ENCODE data around the gene NAALADL2. TPM values are rescaled to one million over a fixed set of nuclear protein-coding genes. Genes with fewer than 3 reads are reported as not detected.
A peak's percentile ranks its signal among the peaks of the same experiment; 100 is the strongest.
"Not testable (repeated sequence)": the region's sequence is repeated elsewhere in the genome, so short reads cannot be mapped to it uniquely, and the experiment has no call there.

Gene NAALADL2
- total RNA-seq, 1 donor from 2014 or later = 14.8 TPM

GRCh38 chr3:175129126-175129525, 270.0 kb downstream of the NAALADL2 start:
- no peak for DNase-seq (ENCODE audit: low read depth)

- DNase-seq (ENCODE audit: low read depth) = no peak
These were observed 270.4 kb downstream of the NAALADL2 start for GRCh38 chr3:175129571-175129970.

- not testable (repeated sequence) for DNase-seq (ENCODE audit: low read depth)
These were observed 272.7 kb downstream of the NAALADL2 start for GRCh38 chr3:175131866-175132265.

GRCh38 chr3:175132706-175133105, 273.6 kb downstream of the NAALADL2 start:
- DNase-seq (ENCODE audit: low read depth) = not testable (repeated sequence)

GRCh38 chr3:175144368-175144767, 285.2 kb downstream of the NAALADL2 start:
- DNase-seq (ENCODE audit: low read depth) = no peak

- peak; percentile 30 for DNase-seq (ENCODE audit: low read depth)
These were observed 287.1 kb downstream of the NAALADL2 start for GRCh38 chr3:175146258-175146657.

GRCh38 chr3:175149675-175150074, 290.5 kb downstream of the NAALADL2 start:
- peak; percentile 97 for DNase-seq (ENCODE audit: low read depth)

- DNase-seq (ENCODE audit: low read depth) = peak; percentile 83
These were observed 291.8 kb downstream of the NAALADL2 start for GRCh38 chr3:175150812-175151401.

- DNase-seq (ENCODE audit: low read depth) = no peak
These were observed 294.5 kb downstream of the NAALADL2 start for GRCh38 chr3:175153595-175153994.

GRCh38 chr3:175155172-175155571, 296.0 kb downstream of the NAALADL2 start:
- DNase-seq (ENCODE audit: low read depth) = no peak

GRCh38 chr3:175159202-175159601, 300.1 kb downstream of the NAALADL2 start:
- DNase-seq (ENCODE audit: low read depth) = no peak

GRCh38 chr3:175161291-175161690, 302.2 kb downstream of the NAALADL2 start:
- DNase-seq (ENCODE audit: low read depth) = no peak

GRCh38 chr3:175163686-175164085, 304.6 kb downstream of the NAALADL2 start:
- DNase-seq (ENCODE audit: low read depth) = no peak

- not testable (repeated sequence) for DNase-seq (ENCODE audit: low read depth)
These were observed 314.0 kb downstream of the NAALADL2 start for GRCh38 chr3:175173117-175173516.

GRCh38 chr3:175176556-175176955, 317.4 kb downstream of the NAALADL2 start:
- DNase-seq (ENCODE audit: low read depth) = no peak

- DNase-seq (ENCODE audit: low read depth) = no peak
These were observed 319.9 kb downstream of the NAALADL2 start for GRCh38 chr3:175179055-175179454.

- DNase-seq (ENCODE audit: low read depth) = no peak
These were observed 325.3 kb downstream of the NAALADL2 start for GRCh38 chr3:175184392-175184791.

GRCh38 chr3:175185903-175186302, 326.8 kb downstream of the NAALADL2 start:
- DNase-seq (ENCODE audit: low read depth) = peak; percentile 31

GRCh38 chr3:175186511-175186910, 327.4 kb downstream of the NAALADL2 start:
- DNase-seq (ENCODE audit: low read depth) = no peak

- no peak for DNase-seq (ENCODE audit: low read depth)
These were observed 328.5 kb downstream of the NAALADL2 start for GRCh38 chr3:175187586-175187985.

GRCh38 chr3:175192536-175192935, 333.4 kb downstream of the NAALADL2 start:
- no peak for DNase-seq (ENCODE audit: low read depth)

GRCh38 chr3:175193815-175194518, 334.8 kb downstream of the NAALADL2 start:
- peak; percentile 21 for DNase-seq (ENCODE audit: low read depth)
